OCI-LY3 (cell line): ENCODE results near the gene KAZN.

ENCODE experiments used
- EZH2phosphoT487 ChIP-seq: fragments of 200-600 bp; shearing (Covaris generic); IDR thresholded peaks from 2 replicates; pipeline ENCODE4 v1.6.1; 2018; ENCODE audit warnings: antibody characterized with exemption, mixed run types, low read depth
- TF ChIP-seq, protein P1 (sequence below): fragments of 200-600, 300-600 bp; sonication (generic); IDR thresholded peaks from 2 replicates; pipeline ENCODE4 v1.5.1; 2014; ENCODE audit warnings: antibody characterized with exemption, low read length, low read depth

DNA sequence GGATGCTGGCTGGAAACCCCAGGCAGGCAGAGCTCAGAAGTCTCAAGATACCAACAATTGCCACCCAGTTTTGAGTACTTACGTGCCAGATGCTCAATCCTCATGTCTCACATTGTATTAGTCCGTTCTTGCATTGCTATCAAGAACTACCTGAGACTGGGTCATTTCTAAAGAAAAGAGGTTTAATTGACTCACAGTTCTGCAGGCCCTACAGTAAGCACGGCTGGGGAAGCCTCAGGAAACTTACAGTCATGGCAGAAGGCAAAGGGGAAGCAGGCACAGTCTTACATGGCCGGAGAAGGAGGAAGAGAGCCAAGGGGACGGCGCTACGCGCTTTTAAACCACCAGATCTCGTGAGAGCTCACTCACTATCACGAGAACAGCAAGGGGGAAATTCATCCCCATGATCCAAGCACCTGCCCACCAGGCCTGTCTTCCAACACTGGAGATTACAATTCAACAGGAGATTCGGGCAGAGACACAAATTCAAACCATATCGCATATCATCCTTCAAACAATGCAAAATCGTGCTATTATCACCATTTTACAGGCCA, 58.0 kb downstream of the KAZN start:
- TF ChIP-seq, protein P1, sequence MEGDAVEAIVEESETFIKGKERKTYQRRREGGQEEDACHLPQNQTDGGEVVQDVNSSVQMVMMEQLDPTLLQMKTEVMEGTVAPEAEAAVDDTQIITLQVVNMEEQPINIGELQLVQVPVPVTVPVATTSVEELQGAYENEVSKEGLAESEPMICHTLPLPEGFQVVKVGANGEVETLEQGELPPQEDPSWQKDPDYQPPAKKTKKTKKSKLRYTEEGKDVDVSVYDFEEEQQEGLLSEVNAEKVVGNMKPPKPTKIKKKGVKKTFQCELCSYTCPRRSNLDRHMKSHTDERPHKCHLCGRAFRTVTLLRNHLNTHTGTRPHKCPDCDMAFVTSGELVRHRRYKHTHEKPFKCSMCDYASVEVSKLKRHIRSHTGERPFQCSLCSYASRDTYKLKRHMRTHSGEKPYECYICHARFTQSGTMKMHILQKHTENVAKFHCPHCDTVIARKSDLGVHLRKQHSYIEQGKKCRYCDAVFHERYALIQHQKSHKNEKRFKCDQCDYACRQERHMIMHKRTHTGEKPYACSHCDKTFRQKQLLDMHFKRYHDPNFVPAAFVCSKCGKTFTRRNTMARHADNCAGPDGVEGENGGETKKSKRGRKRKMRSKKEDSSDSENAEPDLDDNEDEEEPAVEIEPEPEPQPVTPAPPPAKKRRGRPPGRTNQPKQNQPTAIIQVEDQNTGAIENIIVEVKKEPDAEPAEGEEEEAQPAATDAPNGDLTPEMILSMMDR = no peak
- no peak for TF ChIP-seq EZH2phosphoT487
